ENCODE measurements around the gene CYP2S1.

CYP2S1 gene

GRCh38 chr19:41222240-41222639, 29.2 kb downstream of the CYP2S1 start:
- TF ChIP-seq, protein P1, sequence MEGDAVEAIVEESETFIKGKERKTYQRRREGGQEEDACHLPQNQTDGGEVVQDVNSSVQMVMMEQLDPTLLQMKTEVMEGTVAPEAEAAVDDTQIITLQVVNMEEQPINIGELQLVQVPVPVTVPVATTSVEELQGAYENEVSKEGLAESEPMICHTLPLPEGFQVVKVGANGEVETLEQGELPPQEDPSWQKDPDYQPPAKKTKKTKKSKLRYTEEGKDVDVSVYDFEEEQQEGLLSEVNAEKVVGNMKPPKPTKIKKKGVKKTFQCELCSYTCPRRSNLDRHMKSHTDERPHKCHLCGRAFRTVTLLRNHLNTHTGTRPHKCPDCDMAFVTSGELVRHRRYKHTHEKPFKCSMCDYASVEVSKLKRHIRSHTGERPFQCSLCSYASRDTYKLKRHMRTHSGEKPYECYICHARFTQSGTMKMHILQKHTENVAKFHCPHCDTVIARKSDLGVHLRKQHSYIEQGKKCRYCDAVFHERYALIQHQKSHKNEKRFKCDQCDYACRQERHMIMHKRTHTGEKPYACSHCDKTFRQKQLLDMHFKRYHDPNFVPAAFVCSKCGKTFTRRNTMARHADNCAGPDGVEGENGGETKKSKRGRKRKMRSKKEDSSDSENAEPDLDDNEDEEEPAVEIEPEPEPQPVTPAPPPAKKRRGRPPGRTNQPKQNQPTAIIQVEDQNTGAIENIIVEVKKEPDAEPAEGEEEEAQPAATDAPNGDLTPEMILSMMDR (conservative IDR thresholded peaks at IDR 0.05; ENCODE audit: low read depth, low read length), result no peak
- no peak overlapping the region for H3K4me3 ChIP-seq (ENCODE audit: low read depth, low read length)

GRCh38 chr19:41223431-41224234, 30.6 kb downstream of the CYP2S1 start:
- DNase-seq (ENCODE audit: low read depth), result peak; percentile 73
- H3K4me3 ChIP-seq (ENCODE audit: low read depth, low read length), result peak overlapping the region; percentile 20
- TF ChIP-seq, protein P1 (conservative IDR thresholded peaks at IDR 0.05; ENCODE audit: low read depth, low read length), result no peak

More at GRCh38 chr19:41222240-41222639, 29.2 kb downstream of the CYP2S1 start:
- DNase-seq (ENCODE audit: low read depth), result no peak

GRCh38 chr19:41224632-41225031, 31.6 kb downstream of the CYP2S1 start:
- DNase-seq (ENCODE audit: low read depth), result no peak
- TF ChIP-seq, protein P1 (conservative IDR thresholded peaks at IDR 0.05; ENCODE audit: low read depth, low read length), result no peak
- H3K4me3 ChIP-seq (ENCODE audit: low read depth, low read length), result no peak overlapping the region

GRCh38 chr19:41225238-41226052, 32.4 kb downstream of the CYP2S1 start:
- TF ChIP-seq, protein P1 (conservative IDR thresholded peaks at IDR 0.05; ENCODE audit: low read depth, low read length), result no peak
- peak overlapping the region; percentile 46 for H3K4me3 ChIP-seq (ENCODE audit: low read depth, low read length)
- peak; percentile 96 for DNase-seq (ENCODE audit: low read depth)

GRCh38 chr19:41226053-41226873, 33.2 kb downstream of the CYP2S1 start:
- peak; percentile 77 for DNase-seq (ENCODE audit: low read depth)
- peak overlapping the region; percentile 46 for H3K4me3 ChIP-seq (ENCODE audit: low read depth, low read length)

GRCh38 chr19:41226874-41227390, 33.9 kb downstream of the CYP2S1 start:
- H3K4me3 ChIP-seq (ENCODE audit: low read depth, low read length), result peak overlapping the region; percentile 46
- TF ChIP-seq, protein P1 (conservative IDR thresholded peaks at IDR 0.05; ENCODE audit: low read depth, low read length), result no peak
- no peak for DNase-seq (ENCODE audit: low read depth)

More at GRCh38 chr19:41226053-41226873, 33.2 kb downstream of the CYP2S1 start:
- TF ChIP-seq, protein P1 (conservative IDR thresholded peaks at IDR 0.05; ENCODE audit: low read depth, low read length), result peak; percentile 22
